ENCODE data around the gene PRKN. TPM values are rescaled to one million over a fixed set of nuclear protein-coding genes. Genes with fewer than 3 reads are reported as not detected.

The PRKN gene
- polyA plus RNA-seq, 1 experiment, result 0.71 TPM

DNA sequence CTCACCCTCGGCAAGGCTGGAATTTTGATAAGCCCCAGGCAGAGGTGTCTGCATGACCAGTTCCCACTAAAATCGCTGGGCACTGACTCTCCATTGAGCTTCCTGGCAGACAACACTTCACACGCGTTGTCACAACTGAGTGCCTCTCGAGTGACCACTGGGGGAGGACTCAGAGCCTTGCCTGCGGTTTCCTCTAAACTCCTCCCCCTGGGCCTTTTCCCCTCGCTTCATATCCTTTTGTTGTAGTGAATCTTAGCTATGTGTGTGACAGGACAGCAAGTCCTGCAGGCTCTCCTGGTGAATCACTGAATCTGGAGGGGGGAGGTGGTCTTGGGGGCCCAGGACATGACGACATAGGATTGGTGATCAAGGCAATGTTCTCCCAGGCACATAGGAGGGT lies 670.8 kb downstream of the PRKN start:
- no peak for TF ChIP-seq CTCF (IDR thresholded peaks at IDR 0.05; ENCODE audit: insufficient read depth, low read depth, low read length)
- DNase-seq (ENCODE audit: low read depth), result no peak
- ChIA-PET POLR2A (no interaction called here), CTCF (no interaction called here)
- Histone ChIP-seq H3K36me3 (ENCODE audit: control insufficient read depth, insufficient read depth, low read length) (no peaks in the 10 kb centered on the region), H3K4me3 (ENCODE audit: low read depth, low read length) (no peak overlapping the region), H3K27me3 (ENCODE audit: control insufficient read depth, insufficient read depth, low read length) (no peaks in the 10 kb centered on the region)

DNA sequence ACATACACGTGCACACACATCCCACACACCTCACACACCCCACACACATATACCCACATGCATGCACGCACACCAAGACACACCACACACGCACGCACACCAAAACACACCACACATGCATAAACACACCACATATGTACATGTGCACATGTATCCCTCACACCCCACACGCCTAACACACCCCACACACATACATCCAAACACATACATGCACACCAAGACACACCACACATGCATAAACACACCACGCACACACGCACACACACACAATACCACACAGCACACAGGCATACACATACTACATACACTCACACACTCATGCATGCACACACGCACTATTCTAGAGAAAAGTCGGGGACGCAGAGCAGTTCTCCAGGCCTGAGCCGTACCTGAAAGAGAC lies 671.5 kb downstream of the PRKN start:
- H3K27me3 ChIP-seq (ENCODE audit: control insufficient read depth, insufficient read depth, low read length), result no peaks in the 10 kb centered on the region
- TF ChIP-seq CTCF (IDR thresholded peaks at IDR 0.05; ENCODE audit: insufficient read depth, low read depth, low read length), result no peak
- no peak overlapping the region for H3K4me3 ChIP-seq (ENCODE audit: low read depth, low read length)
- no peak for DNase-seq (ENCODE audit: low read depth)
- ChIA-PET CTCF (no interaction called here), POLR2A (no interaction called here)
- H3K36me3 ChIP-seq (ENCODE audit: control insufficient read depth, insufficient read depth, low read length), result no peaks in the 10 kb centered on the region

GRCh38 chr6:162055365-162055764 lies 672.2 kb downstream of the PRKN start:
- Histone ChIP-seq H3K27me3 (ENCODE audit: control insufficient read depth, insufficient read depth, low read length) (no peaks in the 10 kb centered on the region), H3K4me3 (ENCODE audit: low read depth, low read length) (no peak overlapping the region), H3K36me3 (ENCODE audit: control insufficient read depth, insufficient read depth, low read length) (no peaks in the 10 kb centered on the region)
- CTCF ChIA-PET, result no interaction called here
- no peak for TF ChIP-seq CTCF (IDR thresholded peaks at IDR 0.05; ENCODE audit: insufficient read depth, low read depth, low read length)
- POLR2A ChIA-PET, result no interaction called here
- DNase-seq (ENCODE audit: low read depth), result no peak

- CTCF ChIA-PET, result no interaction called here
- DNase-seq (ENCODE audit: low read depth), result no peak
- TF ChIP-seq CTCF (IDR thresholded peaks at IDR 0.05; ENCODE audit: insufficient read depth, low read depth, low read length), result no peak
- Histone ChIP-seq H3K36me3 (ENCODE audit: control insufficient read depth, insufficient read depth, low read length) (no peaks in the 10 kb centered on the region), H3K27me3 (ENCODE audit: control insufficient read depth, insufficient read depth, low read length) (no peaks in the 10 kb centered on the region), H3K4me3 (ENCODE audit: low read depth, low read length) (no peak overlapping the region)
- POLR2A ChIA-PET, result no interaction called here
These were observed 674.5 kb downstream of the PRKN start for GRCh38 chr6:162053084-162053483.

GRCh38 chr6:162050579-162050978 lies 677.0 kb downstream of the PRKN start:
- Histone ChIP-seq H3K27me3 (ENCODE audit: control insufficient read depth, insufficient read depth, low read length) (no peaks in the 10 kb centered on the region), H3K4me3 (ENCODE audit: low read depth, low read length) (no peak overlapping the region), H3K36me3 (ENCODE audit: control insufficient read depth, insufficient read depth, low read length) (no peaks in the 10 kb centered on the region)
- ChIA-PET POLR2A (no interaction called here), CTCF (no interaction called here)
- no peak for DNase-seq (ENCODE audit: low read depth)
- TF ChIP-seq CTCF (IDR thresholded peaks at IDR 0.05; ENCODE audit: insufficient read depth, low read depth, low read length), result no peak
